Ishikawa (cell line): Measurements from ENCODE around the gene SLC4A1AP.

Experiments used
- CEBPB ChIP-seq: IDR thresholded peaks from 2 replicates; pipeline ENCODE4 v1.6.1; 2012
- CREB1 ChIP-seq: IDR thresholded peaks from 2 replicates; pipeline ENCODE4 v1.6.1; 2012; ENCODE audit warnings: low read depth
- EGR1 ChIP-seq: IDR thresholded peaks from 2 replicates; pipeline ENCODE4 v1.6.1; 2012
- EP300 ChIP-seq: IDR thresholded peaks from 2 replicates; pipeline ENCODE4 v1.6.1; 2012; ENCODE audit warnings: borderline replicate concordance
- FOXM1 ChIP-seq: IDR thresholded peaks from 2 replicates; pipeline ENCODE4 v1.6.1; 2012; ENCODE audit warnings: low read depth, borderline replicate concordance
- NFIC ChIP-seq: IDR thresholded peaks from 2 replicates; pipeline ENCODE4 v1.6.1; 2012
- RAD21 ChIP-seq: IDR thresholded peaks from 2 replicates; pipeline ENCODE4 v1.6.1; 2012; ENCODE audit warnings: low read depth
- TAF1 ChIP-seq: IDR thresholded peaks from 2 replicates; pipeline ENCODE4 v1.6.1; 2012; ENCODE audit warnings: low read depth, mild to moderate bottlenecking
- TCF12 ChIP-seq: IDR thresholded peaks from 2 replicates; pipeline ENCODE4 v1.6.1; 2012; ENCODE audit warnings: low read depth
- TEAD4 ChIP-seq: IDR thresholded peaks from 2 replicates; pipeline ENCODE4 v1.6.1; 2012
- YY1 ChIP-seq: IDR thresholded peaks from 2 replicates; pipeline ENCODE4 v1.6.1; 2012; ENCODE audit warnings: low read depth
- ZBTB7A ChIP-seq: IDR thresholded peaks from 2 replicates; pipeline ENCODE4 v1.6.1; 2012; ENCODE audit warnings: low read depth
- TF ChIP-seq, protein P1 (sequence below): IDR thresholded peaks from 2 replicates; pipeline ENCODE4 v1.6.1; 2012; ENCODE audit warnings: low read depth, mild to moderate bottlenecking
- TF ChIP-seq, protein P2 (sequence below): IDR thresholded peaks from 2 replicates; pipeline ENCODE4 v1.6.1; 2012
- TF ChIP-seq, protein P3 (sequence below): IDR thresholded peaks from 2 replicates; pipeline ENCODE4 v1.6.1; 2012

Gene SLC4A1AP

DNA sequence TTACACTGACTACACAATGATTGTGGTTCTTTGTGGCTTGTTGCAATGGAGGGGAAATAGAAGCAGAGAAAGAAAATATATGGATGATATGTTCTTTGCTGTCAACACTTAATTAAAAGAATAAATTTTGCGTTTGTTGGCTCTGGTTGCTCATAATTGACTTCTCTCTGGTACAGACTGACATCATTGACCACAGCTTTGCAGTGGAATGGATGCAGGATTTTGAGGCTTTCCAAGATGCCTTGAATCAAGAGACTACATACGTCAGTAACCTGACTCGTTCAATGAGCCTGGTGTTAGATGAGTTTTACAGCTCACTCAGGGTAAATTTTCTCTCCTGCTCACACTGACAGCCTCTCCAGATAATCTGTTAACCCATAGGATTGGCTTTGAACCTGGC lies 25.0 kb upstream of the SLC4A1AP start:
- TF ChIP-seq CREB1 = no peak

DNA sequence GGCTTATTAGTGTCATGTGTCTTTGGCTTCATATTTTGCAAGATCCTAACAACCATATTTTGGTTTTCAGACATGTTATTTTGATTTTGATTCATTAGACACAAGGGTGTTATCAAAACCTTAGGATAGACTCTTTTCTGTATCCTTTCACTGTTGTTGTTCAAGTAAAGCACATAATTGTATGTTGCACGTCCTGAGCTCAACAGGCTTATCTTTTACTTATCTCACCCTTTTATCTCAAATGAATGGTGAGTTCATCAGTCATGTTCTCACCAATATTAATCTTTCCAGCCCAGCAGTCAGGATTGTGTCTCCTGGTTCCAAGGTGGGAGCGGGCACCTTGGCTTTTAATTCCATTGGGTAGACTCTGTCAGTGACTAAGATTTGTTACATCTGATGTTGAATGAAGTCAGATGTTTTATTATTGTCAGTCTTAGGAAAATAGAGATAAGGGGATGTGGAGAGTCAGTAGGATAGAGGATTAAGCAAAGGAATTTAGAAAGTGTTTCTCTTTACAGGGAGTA lies 22.9 kb upstream of the SLC4A1AP start:
- TF ChIP-seq NFIC = no peak
- no peak for TF ChIP-seq TAF1
- TF ChIP-seq, protein P1, sequence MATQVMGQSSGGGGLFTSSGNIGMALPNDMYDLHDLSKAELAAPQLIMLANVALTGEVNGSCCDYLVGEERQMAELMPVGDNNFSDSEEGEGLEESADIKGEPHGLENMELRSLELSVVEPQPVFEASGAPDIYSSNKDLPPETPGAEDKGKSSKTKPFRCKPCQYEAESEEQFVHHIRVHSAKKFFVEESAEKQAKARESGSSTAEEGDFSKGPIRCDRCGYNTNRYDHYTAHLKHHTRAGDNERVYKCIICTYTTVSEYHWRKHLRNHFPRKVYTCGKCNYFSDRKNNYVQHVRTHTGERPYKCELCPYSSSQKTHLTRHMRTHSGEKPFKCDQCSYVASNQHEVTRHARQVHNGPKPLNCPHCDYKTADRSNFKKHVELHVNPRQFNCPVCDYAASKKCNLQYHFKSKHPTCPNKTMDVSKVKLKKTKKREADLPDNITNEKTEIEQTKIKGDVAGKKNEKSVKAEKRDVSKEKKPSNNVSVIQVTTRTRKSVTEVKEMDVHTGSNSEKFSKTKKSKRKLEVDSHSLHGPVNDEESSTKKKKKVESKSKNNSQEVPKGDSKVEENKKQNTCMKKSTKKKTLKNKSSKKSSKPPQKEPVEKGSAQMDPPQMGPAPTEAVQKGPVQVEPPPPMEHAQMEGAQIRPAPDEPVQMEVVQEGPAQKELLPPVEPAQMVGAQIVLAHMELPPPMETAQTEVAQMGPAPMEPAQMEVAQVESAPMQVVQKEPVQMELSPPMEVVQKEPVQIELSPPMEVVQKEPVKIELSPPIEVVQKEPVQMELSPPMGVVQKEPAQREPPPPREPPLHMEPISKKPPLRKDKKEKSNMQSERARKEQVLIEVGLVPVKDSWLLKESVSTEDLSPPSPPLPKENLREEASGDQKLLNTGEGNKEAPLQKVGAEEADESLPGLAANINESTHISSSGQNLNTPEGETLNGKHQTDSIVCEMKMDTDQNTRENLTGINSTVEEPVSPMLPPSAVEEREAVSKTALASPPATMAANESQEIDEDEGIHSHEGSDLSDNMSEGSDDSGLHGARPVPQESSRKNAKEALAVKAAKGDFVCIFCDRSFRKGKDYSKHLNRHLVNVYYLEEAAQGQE = no peak
- no peak for TF ChIP-seq YY1
- no peak for TF ChIP-seq CREB1
- TF ChIP-seq, protein P2, sequence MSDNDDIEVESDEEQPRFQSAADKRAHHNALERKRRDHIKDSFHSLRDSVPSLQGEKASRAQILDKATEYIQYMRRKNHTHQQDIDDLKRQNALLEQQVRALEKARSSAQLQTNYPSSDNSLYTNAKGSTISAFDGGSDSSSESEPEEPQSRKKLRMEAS = no peak
- no peak for TF ChIP-seq TCF12
- no peak for TF ChIP-seq EP300
- no peak for TF ChIP-seq TEAD4
- no peak for TF ChIP-seq RAD21
- no peak for TF ChIP-seq EGR1
- TF ChIP-seq, protein P3, sequence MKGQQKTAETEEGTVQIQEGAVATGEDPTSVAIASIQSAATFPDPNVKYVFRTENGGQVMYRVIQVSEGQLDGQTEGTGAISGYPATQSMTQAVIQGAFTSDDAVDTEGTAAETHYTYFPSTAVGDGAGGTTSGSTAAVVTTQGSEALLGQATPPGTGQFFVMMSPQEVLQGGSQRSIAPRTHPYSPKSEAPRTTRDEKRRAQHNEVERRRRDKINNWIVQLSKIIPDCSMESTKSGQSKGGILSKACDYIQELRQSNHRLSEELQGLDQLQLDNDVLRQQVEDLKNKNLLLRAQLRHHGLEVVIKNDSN = no peak

DNA sequence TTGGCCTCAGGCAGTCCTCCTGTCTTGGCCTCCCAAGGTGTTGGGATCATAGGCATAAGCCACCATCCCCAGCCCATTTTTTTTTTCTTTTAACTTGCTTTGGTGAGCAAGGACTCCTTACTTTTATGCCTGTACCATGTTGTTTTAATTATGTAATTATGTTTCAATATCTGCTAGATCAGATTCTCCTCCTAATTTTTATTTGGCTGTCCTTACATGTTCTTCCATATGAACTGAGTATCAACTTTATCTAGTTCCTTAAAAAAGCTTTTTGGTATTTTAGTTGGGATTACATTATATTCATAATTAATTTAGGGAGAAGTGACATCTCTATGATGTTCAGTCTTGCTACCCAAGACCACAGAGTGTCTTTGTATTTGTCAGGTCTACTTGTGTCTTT lies 18.5 kb upstream of the SLC4A1AP start:
- no peak for TF ChIP-seq EP300
- TF ChIP-seq, protein P3 = no peak
- no peak for TF ChIP-seq ZBTB7A
- no peak for TF ChIP-seq CEBPB
- TF ChIP-seq RAD21 = no peak

DNA sequence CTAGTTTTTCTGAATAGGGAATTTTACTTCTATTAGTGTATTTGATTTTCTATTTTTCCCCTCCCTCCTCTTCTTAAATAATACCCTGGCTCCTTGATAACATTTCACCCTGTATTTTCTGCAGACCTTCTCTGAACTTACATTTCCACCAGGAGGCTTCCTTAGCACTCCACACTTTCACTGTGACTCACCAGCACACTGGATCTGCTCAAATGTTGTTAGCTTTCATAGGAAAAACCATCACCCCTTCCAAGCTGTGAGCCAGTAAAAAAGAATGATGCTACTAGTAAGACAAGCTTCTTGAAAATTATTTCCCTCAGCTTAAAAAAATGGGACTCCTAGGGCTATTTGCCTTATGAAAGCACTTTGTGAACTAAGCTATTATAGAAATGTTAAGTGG lies 16.4 kb upstream of the SLC4A1AP start:
- TF ChIP-seq FOXM1 = no peak
- TF ChIP-seq, protein P1 = no peak
- no peak for TF ChIP-seq CEBPB
- TF ChIP-seq, protein P2 = no peak
- TF ChIP-seq EGR1 = no peak
- no peak for TF ChIP-seq TAF1
- TF ChIP-seq TCF12 = no peak
- no peak for TF ChIP-seq TEAD4
- TF ChIP-seq YY1 = no peak
- TF ChIP-seq, protein P3 = no peak
- no peak for TF ChIP-seq EP300

DNA sequence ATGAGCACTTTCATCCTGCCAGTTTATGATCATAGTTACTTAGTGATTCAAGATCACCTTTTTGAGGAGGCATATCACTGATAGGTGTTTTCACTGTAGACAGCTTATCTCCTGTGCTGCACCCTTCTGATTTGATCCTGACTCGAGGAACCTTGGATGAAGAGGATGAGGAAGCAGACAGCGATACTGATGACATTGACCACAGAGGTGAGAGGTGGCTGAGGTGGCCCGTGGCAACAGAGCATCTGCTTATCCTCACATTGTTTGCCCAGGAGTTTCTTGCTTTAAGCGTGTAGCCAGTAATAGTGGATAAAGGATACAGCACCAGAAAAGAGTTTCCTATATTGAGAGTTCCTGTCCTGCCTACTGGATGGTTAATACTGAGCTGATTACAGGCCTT lies 16.0 kb upstream of the SLC4A1AP start:
- TF ChIP-seq, protein P2 = no peak
- no peak for TF ChIP-seq TCF12

DNA sequence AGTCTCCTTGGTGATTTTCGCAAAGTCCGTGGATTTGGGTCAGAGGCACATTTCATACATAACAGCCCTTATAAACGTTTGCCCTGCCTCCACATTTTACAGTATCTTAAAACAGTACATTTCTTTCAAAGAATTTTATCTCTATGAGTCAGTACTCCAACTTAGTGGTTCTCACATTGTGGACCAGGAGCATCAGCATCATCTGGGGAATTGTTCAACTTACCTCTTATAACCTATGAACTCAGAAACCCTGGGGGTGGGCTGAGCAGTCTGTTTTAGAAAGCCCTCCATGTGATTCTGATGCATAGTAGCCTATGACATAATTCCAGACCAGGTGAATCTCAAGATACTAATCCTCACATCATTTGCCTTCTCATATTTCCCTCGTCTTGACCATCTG lies 12.6 kb upstream of the SLC4A1AP start:
- TF ChIP-seq NFIC = no peak
- TF ChIP-seq TCF12 = no peak
- no peak for TF ChIP-seq EP300
- no peak for TF ChIP-seq CEBPB
- TF ChIP-seq, protein P2 = no peak
- no peak for TF ChIP-seq ZBTB7A
- TF ChIP-seq, protein P3 = no peak
- no peak for TF ChIP-seq EGR1
- no peak for TF ChIP-seq TEAD4
- TF ChIP-seq, protein P1 = no peak
- TF ChIP-seq FOXM1 = no peak
- no peak for TF ChIP-seq CREB1
- no peak for TF ChIP-seq TAF1
- TF ChIP-seq YY1 = no peak
- TF ChIP-seq RAD21 = no peak
